Subcutaneous abdominal adipose tissue (tissue), 5 donors: ENCODE results near the gene DLGAP3.

Experiments used
- H3K27ac ChIP-seq: one replicate; pipeline ENCODE4 v1.7.0; 2013; ENCODE audit warnings: low read depth, mild to moderate bottlenecking, inconsistent platforms, low read length, moderate library complexity
- H3K27me3 ChIP-seq, 5 donors: one replicate each; pipeline ENCODE4 v1.7.0; 2013; ENCODE audit warnings: low read length in 5 of 5, inconsistent platforms in 1 of 5; ENCODE audit not compliant: control insufficient read depth in 5 of 5, insufficient read depth in 4 of 5
- H3K36me3 ChIP-seq, 5 donors: one replicate each; pipeline ENCODE4 v1.7.0; 2013; ENCODE audit warnings: low read length in 5 of 5; ENCODE audit not compliant: control insufficient read depth in 5 of 5, insufficient read depth in 5 of 5
- H3K4me1 ChIP-seq, 5 donors: one replicate each; pipeline ENCODE4 v1.7.0; 2013; ENCODE audit warnings: low read length in 5 of 5, mild to moderate bottlenecking in 3 of 5, moderate library complexity in 1 of 5; ENCODE audit not compliant: control insufficient read depth in 5 of 5, insufficient read depth in 5 of 5
- H3K4me3 ChIP-seq, 5 donors: one replicate each; pipeline ENCODE4 v1.7.0; 2013; ENCODE audit warnings: low read length in 5 of 5, low read depth in 1 of 5
- H3K9ac ChIP-seq, 5 donors: one replicate each; pipeline ENCODE4 v1.7.0; 2013; ENCODE audit warnings: low read length in 5 of 5, mild to moderate bottlenecking in 4 of 5, moderate library complexity in 3 of 5
- H3K9me3 ChIP-seq, 5 donors: one replicate each; pipeline ENCODE4 v1.7.0; 2013; ENCODE audit warnings: low read length in 5 of 5; ENCODE audit not compliant: control insufficient read depth in 5 of 5
- donor health status: healthy.
- donor health status: healthy.
- donor health status: healthy.
- donor health status: healthy.
- donor health status: healthy.

DLGAP3 gene

DNA sequence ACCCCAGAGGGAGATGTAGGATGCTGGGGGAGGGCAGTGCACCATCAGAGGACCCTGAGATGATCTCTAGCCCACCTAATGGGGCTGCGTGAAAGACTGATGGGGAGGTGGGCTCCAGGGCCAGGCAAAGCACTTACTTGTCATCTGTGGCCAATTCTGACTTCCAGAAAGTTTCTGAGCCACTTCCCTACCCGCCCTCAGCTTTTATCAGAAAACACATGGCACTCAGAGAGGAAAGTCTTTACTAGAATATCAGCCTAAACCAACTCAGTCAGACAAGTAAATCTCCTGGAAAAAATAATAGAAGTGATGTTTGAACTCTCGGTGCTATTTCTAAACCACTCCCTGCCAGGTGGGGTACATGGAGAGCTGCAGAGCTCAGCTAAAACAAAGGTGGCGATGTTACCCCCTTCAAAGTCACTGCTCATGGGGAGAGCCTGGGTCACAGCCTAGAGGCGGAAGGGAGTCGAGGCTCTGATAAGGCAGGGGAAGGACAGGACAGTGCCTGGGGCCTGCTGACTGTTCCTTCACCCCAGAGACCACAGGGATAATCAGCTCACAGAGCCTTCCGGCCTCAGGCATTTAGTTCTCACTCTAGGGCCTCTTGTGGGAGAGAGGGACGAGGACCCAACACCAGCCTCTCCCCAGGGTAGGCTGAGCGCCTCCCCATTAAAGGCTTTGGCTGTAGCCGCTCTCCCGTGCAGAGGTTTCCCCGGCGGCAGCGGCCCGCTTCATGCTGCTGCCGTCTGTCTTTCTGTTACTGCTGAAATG lies 84.1 kb downstream of the DLGAP3 start:
- Histone ChIP-seq H3K27me3 (no peaks in the 10 kb centered on the region), H3K27ac (peak overlapping the region; percentile 70), H3K9ac (no peak overlapping the region), H3K9me3 (no peaks in the 10 kb centered on the region), H3K4me1 (peaks cover 5 to 79% (median 22%) of the 10 kb centered on the region in 5 donors), H3K4me3 (no peak overlapping the region), H3K36me3 (peaks cover 4 to 20% (median 10%) of the 10 kb centered on the region in 5 donors)

DNA sequence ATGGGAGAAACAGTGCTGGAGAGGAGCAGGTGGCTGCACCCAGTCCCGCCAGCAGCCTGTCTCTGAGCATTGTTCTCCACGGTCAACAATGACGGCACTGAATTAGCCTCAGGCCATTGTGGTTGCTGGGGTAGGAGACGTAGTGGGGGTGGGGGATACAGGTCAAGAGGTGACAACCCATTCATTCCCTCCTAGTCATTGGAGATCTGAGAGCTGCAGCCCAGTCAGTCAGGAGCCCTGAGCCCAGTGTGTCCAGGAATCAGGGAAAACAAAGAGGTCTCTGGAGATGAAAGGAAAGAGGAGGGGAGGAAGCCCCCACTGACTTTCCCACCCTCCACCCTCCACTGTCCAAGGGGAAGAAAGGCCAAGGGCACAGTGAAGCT lies 85.2 kb downstream of the DLGAP3 start:
- Histone ChIP-seq H3K27ac (peak overlapping the region; percentile 70), H3K4me3 (no peak overlapping the region), H3K9ac (peak overlapping the region in 2 of 5 donors; percentile 26 to 57), H3K36me3 (peaks cover under 1 to 18% (median 7%) of the 10 kb centered on the region in 5 donors), H3K4me1 (peaks cover 5 to 90% (median 27%) of the 10 kb centered on the region in 5 donors), H3K27me3 (no peaks in the 10 kb centered on the region), H3K9me3 (no peaks in the 10 kb centered on the region)

DNA sequence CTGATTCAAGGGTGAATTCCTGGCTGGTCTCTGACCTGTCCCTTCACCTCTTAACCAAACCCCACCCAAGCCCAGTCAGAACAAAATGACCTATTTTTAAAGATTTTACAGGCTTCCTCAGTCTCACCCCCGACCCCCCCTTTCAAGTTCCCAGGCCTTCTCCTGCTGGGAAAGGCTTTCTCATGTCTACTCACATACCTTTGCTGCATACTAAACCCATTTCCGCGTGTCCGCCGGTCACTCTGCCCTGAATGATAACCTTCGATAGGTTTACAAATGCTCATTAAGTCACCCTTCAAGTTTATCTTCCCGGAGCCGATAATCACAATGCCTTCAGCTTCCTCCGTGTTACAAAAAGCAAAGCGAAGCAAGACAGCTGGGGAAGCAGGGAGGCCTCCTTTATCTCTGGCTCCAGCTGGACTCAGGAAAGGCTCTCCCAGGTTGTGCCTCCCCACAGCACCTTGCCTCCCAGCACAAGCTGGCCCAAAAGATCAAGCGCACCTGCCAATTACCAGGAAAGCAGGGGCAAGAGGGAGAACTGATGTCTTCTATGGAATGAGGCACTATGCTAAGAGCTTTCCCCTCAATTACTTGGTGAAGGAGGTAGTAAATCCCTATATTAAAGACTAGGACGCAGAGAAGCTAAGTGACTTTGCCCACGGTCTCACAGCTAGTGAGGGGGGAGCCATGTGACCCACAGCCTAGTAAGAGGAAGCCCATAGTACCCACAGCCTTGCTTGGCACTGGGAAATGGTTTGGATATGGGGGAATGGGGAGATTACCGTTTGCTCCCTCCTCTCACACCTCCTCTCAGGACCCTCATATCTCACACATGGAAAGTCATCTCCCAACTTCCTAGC lies 85.8 kb downstream of the DLGAP3 start:
- peaks cover 5 to 88% (median 27%) of the 10 kb centered on the region in 5 donors for H3K4me1 ChIP-seq
- H3K27ac ChIP-seq, result peak overlapping the region; percentile 70
- peaks cover 0 to 14% (median 5%) of the 10 kb centered on the region in 5 donors for H3K36me3 ChIP-seq
- H3K9me3 ChIP-seq, result no peaks in the 10 kb centered on the region
- H3K9ac ChIP-seq, result peak overlapping the region in 2 of 5 donors; percentile 48 to 57
- H3K4me3 ChIP-seq, result peak overlapping the region in 1 of 5 donors; percentile 11
- H3K27me3 ChIP-seq, result no peaks in the 10 kb centered on the region

DNA sequence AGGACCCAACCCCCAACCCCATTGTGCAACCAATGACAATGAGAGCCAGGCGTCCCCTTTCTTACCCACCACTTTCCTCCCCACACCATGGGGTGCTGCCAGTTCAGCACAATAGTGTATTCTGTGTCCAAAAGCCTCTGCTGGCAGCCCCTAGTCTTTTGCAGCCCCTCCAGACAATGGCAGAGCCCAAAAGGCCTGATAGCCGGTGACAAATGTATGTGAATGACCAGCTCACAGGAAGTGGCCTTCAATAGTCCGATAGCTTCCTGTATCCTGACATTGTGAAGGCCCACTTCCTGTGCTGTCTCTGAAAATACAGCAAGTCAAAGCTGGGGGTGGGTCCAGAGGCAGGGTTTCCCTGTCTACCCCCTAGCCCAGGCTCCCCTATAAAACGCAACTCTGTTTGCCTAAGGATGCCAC lies 86.5 kb downstream of the DLGAP3 start:
- peaks cover 5 to 88% (median 27%) of the 10 kb centered on the region in 5 donors for H3K4me1 ChIP-seq
- H3K27ac ChIP-seq, result peak overlapping the region; percentile 70
- H3K9ac ChIP-seq, result no peak overlapping the region

DNA sequence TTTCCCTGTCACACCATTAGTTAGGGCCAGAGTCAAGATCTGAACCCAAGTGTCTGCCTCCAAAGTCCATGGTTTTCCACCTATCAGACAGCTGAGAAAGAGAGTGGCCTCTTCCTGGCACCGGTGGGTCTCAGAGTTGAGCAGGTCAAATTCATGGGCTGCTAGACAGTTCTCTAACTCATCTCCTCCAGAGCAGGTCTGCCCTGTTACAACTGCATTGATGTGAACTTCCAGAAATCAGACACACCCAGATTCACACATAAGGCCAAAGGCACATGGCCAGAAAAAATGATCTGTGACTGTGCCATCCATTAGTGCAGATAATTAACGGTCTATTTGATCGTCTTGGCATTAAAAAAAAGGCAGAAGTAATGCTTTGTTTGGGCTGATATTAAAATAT lies 87.4 kb downstream of the DLGAP3 start:
- H3K27me3 ChIP-seq, result no peaks in the 10 kb centered on the region
- H3K36me3 ChIP-seq, result peaks cover 0 to 5% (median 0%) of the 10 kb centered on the region in 5 donors
- no peaks in the 10 kb centered on the region for H3K9me3 ChIP-seq
- no peak overlapping the region for H3K9ac ChIP-seq
- peak overlapping the region; percentile 70 for H3K27ac ChIP-seq
- no peak overlapping the region for H3K4me3 ChIP-seq
- H3K4me1 ChIP-seq, result peaks cover 5 to 87% (median 25%) of the 10 kb centered on the region in 5 donors

More for the DNA sequence above, 86.5 kb downstream of the DLGAP3 start:
- Histone ChIP-seq H3K4me3 (no peak overlapping the region), H3K9me3 (no peaks in the 10 kb centered on the region), H3K27me3 (no peaks in the 10 kb centered on the region), H3K36me3 (peaks cover 0 to 10% (median 5%) of the 10 kb centered on the region in 5 donors)

DNA sequence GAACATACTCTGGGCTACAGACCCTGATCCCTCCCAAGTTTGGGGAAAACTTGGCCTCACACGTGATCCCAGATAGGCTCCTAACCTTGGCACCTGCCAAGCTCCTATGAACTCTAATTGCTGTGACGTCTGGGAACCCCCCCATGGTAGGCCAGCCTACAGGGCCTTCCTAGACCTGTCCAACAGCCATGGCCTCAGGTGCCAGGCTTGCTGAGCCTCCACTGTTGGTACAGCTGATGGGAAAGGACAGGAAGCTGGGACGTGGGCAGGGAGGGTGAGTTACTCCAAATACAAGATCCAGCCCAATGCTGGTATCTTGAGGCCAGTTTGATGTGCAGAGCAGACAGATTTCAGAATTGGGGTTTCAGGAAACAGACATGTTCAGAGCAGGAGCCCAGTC lies 89.0 kb downstream of the DLGAP3 start:
- Histone ChIP-seq H3K4me1 (peaks cover 5 to 91% (median 29%) of the 10 kb centered on the region in 5 donors), H3K4me3 (no peak overlapping the region), H3K9ac (no peak overlapping the region), H3K27me3 (no peaks in the 10 kb centered on the region), H3K9me3 (no peaks in the 10 kb centered on the region), H3K27ac (peak overlapping the region; percentile 41), H3K36me3 (peaks cover 0 to 5% (median 0%) of the 10 kb centered on the region in 5 donors)

DNA sequence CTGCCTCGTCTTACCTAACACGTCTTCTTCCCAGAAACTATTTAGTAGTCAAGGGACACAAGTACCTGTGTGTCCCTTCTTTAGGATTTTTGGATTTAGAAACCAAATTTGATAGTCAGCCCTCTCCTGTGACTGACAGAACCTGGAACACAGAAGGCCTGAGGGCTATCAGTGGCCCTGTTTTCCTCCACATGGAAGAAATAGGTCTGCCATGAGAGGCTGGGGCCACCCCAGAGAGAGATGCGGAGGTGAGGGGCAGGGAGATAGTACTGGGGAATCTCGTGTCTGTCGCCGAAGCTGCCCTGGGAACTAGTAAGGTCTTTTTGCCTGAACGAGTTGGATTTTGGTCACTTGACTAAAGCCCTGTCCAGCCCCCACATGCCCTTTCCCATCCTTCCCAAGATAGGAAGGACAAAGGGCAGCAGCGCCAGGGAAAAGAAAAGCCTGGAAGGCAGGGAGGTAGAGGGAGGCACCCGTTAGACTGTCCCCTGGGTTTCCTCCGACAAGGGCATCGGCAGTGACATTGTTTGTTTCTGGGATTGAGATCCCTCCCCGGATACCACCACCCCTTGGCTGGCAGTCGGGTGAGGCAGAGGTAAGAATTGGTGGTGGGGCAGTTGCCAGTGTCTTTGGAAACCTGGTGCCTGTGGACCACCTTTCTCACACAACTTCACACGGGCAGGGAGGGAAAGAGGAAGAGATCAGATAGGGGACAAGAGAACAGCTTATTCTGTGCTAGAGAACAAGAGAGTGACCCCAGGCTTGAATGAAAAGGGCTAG lies 89.7 kb downstream of the DLGAP3 start:
- H3K9ac ChIP-seq, result peak overlapping the region in 1 of 5 donors; percentile 4
- H3K4me1 ChIP-seq, result peaks cover 5 to 93% (median 26%) of the 10 kb centered on the region in 5 donors
- peak overlapping the region; percentile 41 for H3K27ac ChIP-seq
- no peak overlapping the region for H3K4me3 ChIP-seq
- H3K36me3 ChIP-seq, result peaks cover 0 to 2% (median 0%) of the 10 kb centered on the region in 5 donors
- no peaks in the 10 kb centered on the region for H3K9me3 ChIP-seq
- no peaks in the 10 kb centered on the region for H3K27me3 ChIP-seq

DNA sequence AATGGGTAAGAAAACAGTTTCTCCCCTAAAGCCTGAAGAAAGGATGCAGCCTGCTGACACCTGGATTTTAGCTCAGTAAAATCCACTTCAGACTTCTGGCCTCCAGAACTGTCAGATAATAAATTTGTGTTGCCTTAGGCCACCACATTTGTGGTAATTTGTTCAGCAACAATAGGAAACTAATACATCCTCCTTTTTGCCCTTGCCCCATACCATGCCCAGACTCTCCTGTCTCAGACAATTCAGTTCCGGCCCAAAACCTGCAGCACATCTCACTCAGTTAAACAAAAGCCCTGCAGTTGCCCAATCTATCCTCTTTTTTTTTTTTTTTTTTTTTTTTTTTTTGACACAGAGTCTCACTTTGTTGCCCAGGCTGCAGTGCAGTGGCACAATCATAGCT lies 95.7 kb downstream of the DLGAP3 start:
- no peaks in the 10 kb centered on the region for H3K27me3 ChIP-seq
- no peak overlapping the region for H3K27ac ChIP-seq
- no peak overlapping the region for H3K4me3 ChIP-seq
- H3K9me3 ChIP-seq, result no peaks in the 10 kb centered on the region
- H3K9ac ChIP-seq, result no peak overlapping the region
- peaks cover 0 to 6% (median 3%) of the 10 kb centered on the region in 5 donors for H3K36me3 ChIP-seq
- H3K4me1 ChIP-seq, result peaks cover 0 to 56% (median 10%) of the 10 kb centered on the region in 5 donors

DNA sequence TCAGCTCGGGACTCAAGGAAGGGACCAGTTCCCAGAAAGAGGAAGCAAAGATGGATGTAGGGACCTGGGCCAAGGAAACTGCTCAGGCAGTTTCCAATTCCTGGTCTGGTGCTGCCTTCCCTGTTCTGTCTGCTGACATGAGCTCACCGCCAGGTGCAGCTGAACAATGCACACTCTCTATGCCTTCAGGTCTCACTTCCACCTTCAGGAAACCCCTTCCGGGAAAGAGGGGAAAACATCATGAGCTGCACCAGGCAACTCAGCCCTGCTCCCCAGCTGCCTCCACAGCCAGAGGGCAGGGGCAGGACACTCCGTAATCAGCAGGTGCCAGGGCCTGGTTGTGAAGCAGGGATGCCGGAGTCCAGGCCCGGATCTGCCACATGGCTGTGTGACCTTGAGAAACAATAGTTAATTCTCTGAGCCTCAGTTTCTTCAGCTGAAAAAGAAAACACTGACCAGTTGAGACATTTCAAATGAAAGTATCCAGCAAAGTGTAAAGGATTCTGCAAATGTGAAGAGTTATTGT lies 97.7 kb downstream of the DLGAP3 start:
- H3K9ac ChIP-seq, result no peak overlapping the region
- H3K4me1 ChIP-seq, result peaks cover 0 to 39% (median 8%) of the 10 kb centered on the region in 5 donors
- H3K27me3 ChIP-seq, result no peaks in the 10 kb centered on the region
- H3K4me3 ChIP-seq, result no peak overlapping the region
- peaks cover 0 to 6% (median 3%) of the 10 kb centered on the region in 5 donors for H3K36me3 ChIP-seq
- no peak overlapping the region for H3K27ac ChIP-seq
- no peaks in the 10 kb centered on the region for H3K9me3 ChIP-seq
